ENCODE data around the gene CKAP5.

- TF ChIP-seq POLR2A (IDR thresholded peaks at IDR 0.05; ENCODE audit: low read depth, low read length) (no peak), POLR2AphosphoS5 (IDR thresholded peaks at IDR 0.05; ENCODE audit: low read depth, low read length) (no peak; the same call in 1 of the 2 replicates)
Observed at GRCh38 chr11:46706886-46707285, 139.2 kb downstream of the CKAP5 start.
